GM12878 (cell line): ENCODE measurements around the gene IL19.

Experiments used
- EZH2 ChIP-seq: IDR thresholded peaks from 2 replicates; pipeline ENCODE4 v1.6.1; 2012; ENCODE audit warnings: low read depth, mild to moderate bottlenecking, control low read depth, inconsistent platforms, low read length, borderline replicate concordance; ENCODE audit not compliant: control insufficient read depth
- NR2C2 ChIP-seq: IDR thresholded peaks from 2 replicates; pipeline ENCODE4 v1.6.1; 2011; ENCODE audit warnings: borderline replicate concordance, low read depth; ENCODE audit not compliant: control insufficient read depth, insufficient read length
- POLR2AphosphoS2 ChIP-seq: IDR thresholded peaks from 2 replicates; pipeline ENCODE4 v1.6.1; 2011; ENCODE audit warnings: low read depth, mild to moderate bottlenecking, low read length, improper control_type of control experiment, moderate library complexity
- SMARCA5 ChIP-seq: fragments of 450-650 bp; IDR thresholded peaks from 2 replicates; pipeline ENCODE4 v1.6.1; 2017; ENCODE audit warnings: mild to moderate bottlenecking
- YY1 ChIP-seq: IDR thresholded peaks from 2 replicates; pipeline ENCODE4 v1.6.1; 2011; ENCODE audit warnings: low read depth, mild to moderate bottlenecking, low read length
- TF ChIP-seq, protein P1 (sequence below), 3 experiments: IDR thresholded peaks in 2 of 3; conservative IDR thresholded peaks in 1 of 3; 2 replicates each; pipeline ENCODE4 v1.5.1; 2011; ENCODE audit warnings: low read depth in 3 of 3, low read length in 3 of 3, mild to moderate bottlenecking in 3 of 3, control low read depth in 2 of 3, moderate library complexity in 2 of 3, inconsistent platforms in 1 of 3, mixed read lengths in 1 of 3; ENCODE audit not compliant: control insufficient read depth in 2 of 3, insufficient read depth in 1 of 3; ENCODE audit errors: extremely low read depth in 1 of 3

DNA sequence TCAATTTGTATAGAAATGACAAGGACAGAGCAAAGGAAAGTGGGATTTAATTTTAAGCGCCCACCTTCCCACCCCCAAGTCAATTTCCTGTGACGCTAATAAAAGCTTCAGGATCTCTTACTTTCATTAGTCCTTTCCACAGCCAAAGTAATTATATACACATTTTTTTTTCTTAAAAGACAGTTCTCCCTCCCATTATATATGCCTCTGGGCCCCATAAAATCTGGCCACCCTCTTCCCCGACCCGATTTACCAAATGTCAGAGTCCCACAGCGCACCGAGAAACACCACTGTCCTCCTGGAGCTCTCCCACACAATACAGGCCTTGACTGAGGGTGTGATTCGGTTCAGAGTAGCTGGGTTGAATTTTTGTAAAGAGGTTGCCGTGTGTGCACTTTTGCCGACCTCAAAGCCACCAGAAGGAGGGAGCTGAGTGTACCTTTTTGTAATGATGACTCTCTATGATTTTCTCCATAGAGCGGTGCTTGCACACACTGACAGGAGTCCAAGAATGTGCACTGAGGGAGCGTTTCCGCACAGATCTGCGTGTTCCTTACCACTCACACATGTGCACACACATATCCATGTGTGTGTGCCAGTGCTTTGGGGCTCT lies 27.9 kb downstream of the IL19 start:
- TF ChIP-seq, protein P1, sequence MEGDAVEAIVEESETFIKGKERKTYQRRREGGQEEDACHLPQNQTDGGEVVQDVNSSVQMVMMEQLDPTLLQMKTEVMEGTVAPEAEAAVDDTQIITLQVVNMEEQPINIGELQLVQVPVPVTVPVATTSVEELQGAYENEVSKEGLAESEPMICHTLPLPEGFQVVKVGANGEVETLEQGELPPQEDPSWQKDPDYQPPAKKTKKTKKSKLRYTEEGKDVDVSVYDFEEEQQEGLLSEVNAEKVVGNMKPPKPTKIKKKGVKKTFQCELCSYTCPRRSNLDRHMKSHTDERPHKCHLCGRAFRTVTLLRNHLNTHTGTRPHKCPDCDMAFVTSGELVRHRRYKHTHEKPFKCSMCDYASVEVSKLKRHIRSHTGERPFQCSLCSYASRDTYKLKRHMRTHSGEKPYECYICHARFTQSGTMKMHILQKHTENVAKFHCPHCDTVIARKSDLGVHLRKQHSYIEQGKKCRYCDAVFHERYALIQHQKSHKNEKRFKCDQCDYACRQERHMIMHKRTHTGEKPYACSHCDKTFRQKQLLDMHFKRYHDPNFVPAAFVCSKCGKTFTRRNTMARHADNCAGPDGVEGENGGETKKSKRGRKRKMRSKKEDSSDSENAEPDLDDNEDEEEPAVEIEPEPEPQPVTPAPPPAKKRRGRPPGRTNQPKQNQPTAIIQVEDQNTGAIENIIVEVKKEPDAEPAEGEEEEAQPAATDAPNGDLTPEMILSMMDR (IDR thresholded peaks at IDR 0.05 in 2 of 3, conservative IDR thresholded peaks at IDR 0.05 in 1 of 3; ENCODE audit: control insufficient read depth in 2 of 3, extremely low read depth in 1 of 3, insufficient read depth in 1 of 3, low read depth in 3 of 3, low read length in 3 of 3), result no peak
- TF ChIP-seq POLR2AphosphoS2 (no peak), NR2C2 (no peak), YY1 (no peak), EZH2 (no peak), SMARCA5 (no peak)
